Thyroid gland (tissue), 4 donors: ENCODE data around the gene METTL15.

ENCODE experiments used
- CTCF ChIP-seq, 6 experiments: fragments of 200-600 bp in 3 of 6; fragments of 450-650 bp in 3 of 6; sonication (generic) in 3 of 6; IDR thresholded peaks; one replicate each; pipeline ENCODE4 v1.5.1; 2016 to 2019; ENCODE audit warnings: antibody characterized with exemption in 6 of 6, mild to moderate bottlenecking in 2 of 6, inconsistent platforms in 1 of 6, moderate library complexity in 1 of 6
- POLR2A ChIP-seq, 2 donors: fragments of 450-650 bp; IDR thresholded peaks; one replicate each; pipeline ENCODE4 v1.6.1; 2017; ENCODE audit warnings: antibody characterized with exemption in 2 of 2, mild to moderate bottlenecking in 2 of 2, moderate library complexity in 1 of 2

GRCh38 chr11:28346721-28347120, 238.5 kb downstream of the METTL15 start:
- TF ChIP-seq CTCF (IDR thresholded peaks at IDR 0.05) (no peak), POLR2A (IDR thresholded peaks at IDR 0.05) (no peak)
